Stimulated activated CD8-positive, alpha-beta memory T cell treated with anti-CD3 and anti-CD28 coated beads, Interleukin-4, amount 100 ng/mL, for 1 hour (primary cell): ENCODE data around the gene MSGN1.
"Not testable (repeated sequence)": the region's sequence is repeated elsewhere in the genome, so short reads cannot be mapped to it uniquely, and the experiment has no call there.

ENCODE experiments used
- DNase-seq, 2 donors: peaks; one replicate each; pipeline ENCODE4 v3.0.0-alpha.2; 2020; ENCODE audit warnings: low read depth in 2 of 2, low spot score in 1 of 2

Gene MSGN1

GRCh38 chr2:17805166-17805565 lies 11.1 kb upstream of the MSGN1 start:
- no peak for DNase-seq

GRCh38 chr2:17805717-17806363 lies 10.4 kb upstream of the MSGN1 start:
- no peak for DNase-seq

- DNase-seq, result no peak
Measured at GRCh38 chr2:17813010-17813741, 3.1 kb upstream of the MSGN1 start.

- DNase-seq, result no peak
Measured at GRCh38 chr2:17813742-17814473, 2.4 kb upstream of the MSGN1 start.

DNA sequence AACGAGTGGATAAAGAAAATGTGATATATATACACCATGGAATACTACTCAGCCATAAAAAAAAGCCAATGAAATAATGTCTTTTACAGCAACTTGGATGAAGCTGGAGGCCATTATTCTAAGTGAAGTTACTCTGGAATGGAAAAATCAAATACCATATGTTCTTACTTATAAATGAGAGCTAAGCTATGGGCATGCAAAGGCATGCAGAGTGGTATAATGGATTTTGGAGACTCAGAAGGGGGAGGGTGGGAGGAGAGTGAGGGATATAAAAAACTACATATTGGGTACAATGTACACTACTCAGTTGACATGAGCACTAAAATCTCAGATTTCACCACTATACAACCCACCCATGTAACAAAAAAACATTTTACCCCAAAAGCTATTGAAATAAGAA lies 1.7 kb upstream of the MSGN1 start:
- no peak for DNase-seq

- no peak for DNase-seq
Measured at GRCh38 chr2:17815468-17816184, 634 bp upstream of the MSGN1 start.

GRCh38 chr2:17818235-17818815 lies 2.1 kb downstream of the MSGN1 start:
- DNase-seq, result no peak

- no peak for DNase-seq
Measured at GRCh38 chr2:17821080-17821479, 4.8 kb downstream of the MSGN1 start.

GRCh38 chr2:17821535-17822444 lies 5.5 kb downstream of the MSGN1 start:
- no peak for DNase-seq

DNA sequence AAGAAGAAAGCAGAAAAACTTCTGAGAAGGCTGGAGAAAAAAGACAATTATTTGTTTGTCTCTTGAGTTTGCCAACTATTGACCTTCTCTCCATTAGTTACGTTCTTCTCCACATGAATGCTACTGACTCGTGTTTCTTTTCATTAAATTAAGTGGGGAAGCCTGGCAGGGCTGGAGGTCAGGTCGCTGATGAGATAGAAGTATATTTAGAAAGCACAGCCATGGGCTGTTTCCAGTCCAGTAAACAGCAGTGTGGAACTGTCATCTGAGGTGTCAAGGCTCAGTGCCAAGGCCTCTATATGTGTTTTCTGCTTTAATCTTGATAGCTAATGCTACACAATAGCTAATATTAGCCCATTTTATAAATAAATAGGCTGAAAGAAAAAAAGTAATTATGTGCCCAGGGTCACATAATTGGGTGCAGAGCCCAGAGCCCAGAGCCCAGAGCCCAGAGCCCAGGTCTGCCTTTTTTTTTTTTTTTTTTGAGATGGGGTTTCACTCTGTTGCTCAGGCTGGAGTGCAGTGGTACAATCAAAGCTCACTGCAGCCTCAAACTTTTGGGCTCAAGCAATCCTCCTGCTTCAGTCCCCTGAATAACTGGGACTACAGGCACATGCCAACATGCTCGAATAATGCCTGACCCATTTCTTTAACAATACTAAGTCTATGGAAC lies 6.3 kb downstream of the MSGN1 start:
- no peak for DNase-seq

- not testable (repeated sequence) for DNase-seq
Measured at GRCh38 chr2:17823646-17824045, 7.4 kb downstream of the MSGN1 start.

- no peak for DNase-seq
Measured at GRCh38 chr2:17827316-17827715, 11.1 kb downstream of the MSGN1 start.

DNA sequence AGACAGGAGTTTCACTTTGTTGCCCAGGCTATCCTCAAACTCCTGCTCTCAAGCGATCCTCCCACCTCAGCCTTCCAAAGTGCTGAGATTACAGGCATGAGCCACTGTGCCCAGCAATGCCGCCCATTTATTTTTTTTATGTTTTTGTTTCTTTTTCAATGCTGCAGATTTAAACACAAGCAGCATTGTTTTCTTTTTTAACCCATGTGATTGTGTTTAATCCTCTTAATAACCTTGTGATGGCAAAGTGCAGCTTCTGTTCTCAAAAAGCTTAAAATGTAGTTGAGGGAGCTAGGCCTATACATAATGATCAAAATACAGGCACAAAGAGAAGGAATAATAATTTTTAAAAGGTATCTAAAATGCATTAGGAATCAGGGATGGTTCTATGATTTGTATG lies 11.5 kb downstream of the MSGN1 start:
- DNase-seq, result no peak

DNA sequence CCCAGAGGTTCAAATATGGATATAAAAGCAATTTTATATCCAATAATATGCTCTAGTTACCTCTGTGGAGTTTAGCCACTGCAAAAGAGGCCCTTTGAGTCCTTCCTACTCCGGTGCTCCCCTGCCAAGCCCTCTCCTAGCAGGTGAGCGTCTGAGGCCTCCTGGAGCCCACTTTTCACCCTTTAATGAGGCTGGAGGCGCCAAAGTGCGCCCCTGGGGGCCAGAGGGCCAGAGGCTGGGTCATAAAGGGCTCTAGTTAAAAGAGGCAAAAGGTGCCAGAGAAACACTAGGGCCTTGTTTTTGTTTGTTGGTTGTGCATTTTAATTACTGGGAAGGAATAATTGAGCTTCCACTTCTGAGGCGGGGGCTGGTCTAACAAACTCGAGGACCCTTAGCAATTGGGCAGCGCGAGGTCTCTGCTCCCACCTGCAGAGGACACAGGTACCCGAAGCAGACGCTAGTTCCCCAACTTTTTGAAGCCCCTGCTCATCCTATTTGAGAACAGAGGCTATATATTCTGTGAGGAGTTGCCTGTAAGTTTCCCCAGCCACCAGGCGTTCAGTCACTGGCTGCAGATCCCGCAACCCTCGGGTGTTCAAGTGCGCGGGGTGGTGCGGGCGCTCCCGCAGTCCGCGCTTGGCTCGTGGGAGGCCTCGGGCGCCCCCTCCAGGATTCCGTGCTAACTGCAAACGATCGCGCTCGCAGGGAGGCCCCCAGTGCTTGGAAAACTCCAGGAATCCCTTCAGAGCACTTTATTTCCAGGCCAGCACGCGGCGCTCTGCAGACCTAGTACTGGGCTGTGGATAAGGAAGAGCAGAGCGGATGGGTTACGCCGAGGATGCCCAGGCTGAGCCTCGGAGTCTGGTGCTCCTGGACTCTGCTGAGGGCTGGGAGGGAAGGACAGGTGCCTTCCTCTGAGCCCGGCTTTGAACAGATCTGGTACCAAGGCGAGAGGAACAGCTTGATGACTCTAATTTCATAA lies 14.1 kb downstream of the MSGN1 start:
- no peak for DNase-seq

- no peak for DNase-seq
Measured at GRCh38 chr2:17835516-17835915, 19.3 kb downstream of the MSGN1 start.

GRCh38 chr2:17839959-17840358 lies 23.7 kb downstream of the MSGN1 start:
- DNase-seq, result no peak

- no peak for DNase-seq
Measured at GRCh38 chr2:17843457-17843856, 27.2 kb downstream of the MSGN1 start.

DNA sequence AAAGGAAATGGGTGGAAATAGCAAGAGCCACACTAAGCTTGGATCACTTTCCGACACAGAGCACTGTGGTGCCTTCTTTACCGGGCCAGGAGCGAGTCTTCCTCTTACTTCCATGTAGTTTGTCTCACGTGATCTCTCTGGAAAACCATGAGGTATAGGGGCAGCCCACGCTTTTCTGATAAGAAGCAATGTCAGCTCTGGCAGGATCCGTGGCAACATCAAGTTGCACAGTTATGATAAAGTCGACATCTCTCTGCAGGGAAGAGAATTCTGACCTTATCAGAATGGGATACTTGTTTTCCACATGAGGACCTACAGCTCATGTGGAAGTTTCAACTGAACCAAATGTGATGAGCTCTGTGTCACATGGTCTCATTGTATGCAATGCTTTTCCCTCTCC lies 29.5 kb downstream of the MSGN1 start:
- DNase-seq, result no peak
